ENCODE results near the gene TRPM3.

DNA sequence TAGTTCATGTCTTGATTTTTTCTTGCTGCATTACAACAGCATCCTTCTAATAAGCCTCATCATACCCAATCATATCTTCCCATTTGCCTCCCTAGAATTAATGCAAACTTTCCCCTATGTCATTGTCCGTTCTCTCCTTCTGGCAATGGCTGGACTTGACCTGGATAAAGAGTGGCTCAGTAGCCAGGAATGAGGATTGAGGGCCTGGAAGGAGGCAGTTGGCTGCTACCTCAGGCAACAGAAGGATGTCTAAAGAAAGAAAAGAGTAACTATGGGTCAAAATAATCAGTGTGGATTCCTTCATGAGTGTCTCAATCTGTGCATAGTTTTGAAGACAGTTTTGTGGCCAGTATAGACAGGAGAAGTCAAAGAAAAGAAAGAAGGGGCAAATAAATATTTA lies 209.6 kb downstream of the TRPM3 start:
- TF ChIP-seq CTCF (IDR thresholded peaks at IDR 0.05) = no peak
- no peak for TF ChIP-seq REST (IDR thresholded peaks at IDR 0.05; ENCODE audit: insufficient read depth in 1 of 2, low read depth in 2 of 2, low read length in 1 of 2)

Measured in Panc1 (cell line).